Natural killer cell (primary cell): ENCODE results near the gene ARL15. TPM values are rescaled to one million over a fixed set of nuclear protein-coding genes. Genes with fewer than 3 reads are reported as not detected.
A peak's percentile ranks its signal among the peaks of the same experiment; 100 is the strongest.

ENCODE experiments used
- ATAC-seq, 3 donors: fragments of 150-1000 bp in 2 of 3; fragments of 200-7000 bp in 1 of 3; cut with Tn5 transposase; 1 replicate in 1 of 3; 2 replicates in 2 of 3; pipeline ENCODE4 v1.10.0; 2021; ENCODE audit warnings: mild to moderate bottlenecking in 2 of 3, moderate library complexity in 2 of 3
- DNase-seq, 2 donors: peaks; one replicate each; pipeline versions ENCODE4 v3.0.0 to v3.0.0-alpha.2; 2013 to 2021; ENCODE audit warnings: mixed read lengths in 1 of 2
- H3K27ac ChIP-seq: one replicate; pipeline ENCODE4 v1.5.1; 2013; ENCODE audit warnings: mild to moderate bottlenecking, low read length
- H3K27me3 ChIP-seq: one replicate; pipeline ENCODE4 v1.6.1; 2013; ENCODE audit warnings: low read length; ENCODE audit not compliant: control insufficient read depth, insufficient read depth
- H3K36me3 ChIP-seq: one replicate; pipeline ENCODE4 v1.6.1; 2013; ENCODE audit warnings: low read length; ENCODE audit not compliant: control insufficient read depth, insufficient read depth
- H3K4me1 ChIP-seq: one replicate; pipeline ENCODE4 v1.6.1; 2013; ENCODE audit warnings: low read length; ENCODE audit not compliant: control insufficient read depth, insufficient read depth
- H3K4me3 ChIP-seq: one replicate; pipeline ENCODE4 v1.5.1; 2013; ENCODE audit warnings: low read length
- H3K9me3 ChIP-seq: one replicate; pipeline ENCODE4 v1.6.1; 2013; ENCODE audit warnings: low read length; ENCODE audit not compliant: control insufficient read depth, insufficient read depth
- H3K27ac Mint-ChIP-seq, 2 donors: one replicate each; pipeline ENCODE4 v1.8.0; 2022; ENCODE audit warnings: mild to moderate bottlenecking in 2 of 2, mixed read lengths in 2 of 2, moderate library complexity in 1 of 2
- H3K27me3 Mint-ChIP-seq, 2 donors: one replicate each; pipeline ENCODE4 v1.8.0; 2022; ENCODE audit warnings: low read depth in 2 of 2, mixed read lengths in 2 of 2
- H3K36me3 Mint-ChIP-seq: one replicate; pipeline ENCODE4 v1.8.0; 2022; ENCODE audit warnings: mixed read lengths
- H3K4me1 Mint-ChIP-seq, 2 donors: one replicate each; pipeline ENCODE4 v1.8.0; 2022; ENCODE audit warnings: mixed read lengths in 2 of 2
- H3K4me3 Mint-ChIP-seq: one replicate; pipeline ENCODE4 v1.8.0; 2022; ENCODE audit warnings: mild to moderate bottlenecking, moderate library complexity, mixed read lengths
- H3K9me3 Mint-ChIP-seq, 2 donors: one replicate each; pipeline ENCODE4 v1.8.0; 2022; ENCODE audit warnings: mixed read lengths in 2 of 2
- CTCF ChIP-seq: fragments of 200-600 bp; IDR thresholded peaks from one replicate; pipeline ENCODE4 v1.8.0; 2022; ENCODE audit warnings: antibody characterized with exemption
- WGBS: methylation state at CpG from one replicate; pipeline ENCODE4 v1.1.7; 2013; ENCODE audit warnings: missing lambda C conversion rate; ENCODE audit not compliant: insufficient coverage; 5-methylcytosine and 5-hydroxymethylcytosine counted together
- intact Hi-C: fragments of 100-400 bp; cut with micrococcal nuclease; formaldehyde crosslinking; loops from one replicate; pipeline ENCODE4 v1.14.2; 2022
- total RNA-seq, 4 donors: library from RNA; stranded (reverse); fragments of 120-200 nt in 1 of 4; gene quantifications; one replicate each; pipeline versions ENCODE4 v1.2.3 to v1.2.4, GENCODE V29; 2013 to 2022

ARL15 gene
- total RNA-seq, 3 donors from 2014 or later (not counting 1 experiment from before 2014, with no cell fraction given), result 28.9 to 35.1 (median 33.1) TPM

DNA sequence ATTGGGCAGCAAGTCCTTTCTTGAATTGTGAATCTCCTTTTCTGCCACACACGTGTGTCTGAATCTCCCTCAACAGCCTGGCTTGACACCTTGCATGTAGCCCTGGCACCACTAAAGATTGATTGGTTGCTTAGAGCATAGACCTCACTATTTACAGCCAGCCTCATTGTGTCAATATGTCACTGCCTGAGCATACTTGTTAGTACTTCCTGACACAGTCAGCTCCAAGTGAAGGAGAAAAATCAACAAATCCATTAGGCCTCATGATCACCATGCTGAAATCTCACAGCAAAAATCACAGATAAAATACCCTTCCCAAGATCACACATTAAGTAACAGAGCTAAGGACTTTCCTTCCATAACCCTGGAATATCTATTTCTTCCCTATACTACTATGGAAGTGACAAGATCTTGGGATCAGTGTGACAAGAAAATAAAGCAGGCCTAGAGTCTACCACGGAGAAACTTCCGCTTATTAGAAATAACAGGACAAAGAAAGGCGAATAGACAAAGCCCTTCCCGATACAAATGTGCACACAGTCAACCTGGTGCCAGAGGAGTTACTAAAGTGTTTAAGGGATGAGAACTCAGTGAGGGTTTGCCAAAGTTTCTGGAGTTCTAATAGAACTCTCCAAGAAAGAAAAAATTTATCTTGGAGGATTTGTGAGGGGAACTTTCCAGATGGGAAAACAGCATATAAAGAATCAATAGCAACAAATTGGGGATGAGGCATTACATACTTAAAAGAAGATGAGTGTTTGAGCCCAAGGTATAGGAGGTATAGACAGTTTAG, 5.6 kb upstream of the ARL15 start:
- intact Hi-C loops, result loop anchor here (10.0 kb wide), 3 partner anchors 549 to 1219 kb away; partner anchors contain the start of genes CDC20B and PLPP1
- 95% methylated on average over 5 of the region's 5 CpGs for WGBS
- Histone ChIP-seq H3K4me3 (no peak overlapping the region), H3K4me1 (peaks cover 7% of the 10 kb centered on the region), H3K27me3 (no peaks in the 10 kb centered on the region), H3K9me3 (no peaks in the 10 kb centered on the region), H3K27ac (no peak overlapping the region), H3K36me3 (no peaks in the 10 kb centered on the region)
- H3K4me1 Mint-ChIP-seq, result peaks cover 12 to 14% of the 10 kb centered on the region in 2 donors
- ATAC-seq, result no peak
- H3K27me3 Mint-ChIP-seq, result peaks cover 20 to 39% of the 10 kb centered on the region in 2 donors
- TF ChIP-seq CTCF, result no peak
- H3K27ac Mint-ChIP-seq, result no peak overlapping the region
- no peak for DNase-seq
- no peaks in the 10 kb centered on the region for H3K9me3 Mint-ChIP-seq
- H3K36me3 Mint-ChIP-seq, result no peaks in the 10 kb centered on the region
- H3K4me3 Mint-ChIP-seq, result no peak overlapping the region

GRCh38 chr5:54313311-54314270, 3.2 kb upstream of the ARL15 start:
- no peak overlapping the region for H3K4me3 Mint-ChIP-seq
- Histone ChIP-seq H3K4me1 (peaks cover 14% of the 10 kb centered on the region), H3K9me3 (no peaks in the 10 kb centered on the region), H3K27me3 (no peaks in the 10 kb centered on the region), H3K27ac (no peak overlapping the region), H3K4me3 (no peak overlapping the region), H3K36me3 (no peaks in the 10 kb centered on the region)
- TF ChIP-seq CTCF, result no peak
- H3K4me1 Mint-ChIP-seq, result peaks cover 29 to 32% of the 10 kb centered on the region in 2 donors
- no peaks in the 10 kb centered on the region for H3K36me3 Mint-ChIP-seq
- intact Hi-C loops, result loop anchor here (10.0 kb wide), 3 partner anchors 551 to 1221 kb away; partner anchors contain the start of genes CDC20B and PLPP1
- H3K27ac Mint-ChIP-seq, result no peak overlapping the region
- H3K27me3 Mint-ChIP-seq, result peaks cover 7 to 21% of the 10 kb centered on the region in 2 donors
- no peaks in the 10 kb centered on the region for H3K9me3 Mint-ChIP-seq
- 69% methylated on average over 7 of the region's 7 CpGs for WGBS
- DNase-seq, result no peak
- no peak for ATAC-seq

DNA sequence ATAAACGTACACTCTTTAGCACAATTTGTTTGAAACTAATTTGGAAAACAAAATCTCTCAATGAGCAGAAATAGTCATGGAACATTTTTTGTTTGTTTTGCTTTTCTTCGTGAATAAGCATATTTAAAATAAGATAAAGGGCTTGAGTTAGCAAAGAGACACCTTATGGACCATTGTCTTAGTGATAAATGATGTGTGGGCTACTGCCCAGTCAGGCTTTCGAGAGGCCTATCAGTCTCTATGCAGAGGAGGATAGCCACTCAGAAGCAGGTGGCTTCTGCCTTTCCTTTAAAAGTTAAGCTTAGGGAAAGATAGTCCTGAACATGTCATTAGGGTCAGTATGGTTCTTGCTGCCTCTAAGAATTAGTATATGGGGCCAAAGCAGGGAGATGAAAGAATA, 2.1 kb upstream of the ARL15 start:
- Histone ChIP-seq H3K27me3 (no peaks in the 10 kb centered on the region), H3K4me3 (no peak overlapping the region), H3K9me3 (no peaks in the 10 kb centered on the region), H3K36me3 (no peaks in the 10 kb centered on the region), H3K27ac (no peak overlapping the region), H3K4me1 (peaks cover 14% of the 10 kb centered on the region)
- ATAC-seq, result no peak
- TF ChIP-seq CTCF, result no peak
- 90% methylated on average over 2 of the region's 3 CpGs for WGBS
- Mint-ChIP-seq H3K36me3 (no peaks in the 10 kb centered on the region), H3K9me3 (no peaks in the 10 kb centered on the region), H3K27me3 (peaks cover 7 to 17% of the 10 kb centered on the region in 2 donors), H3K27ac (no peak overlapping the region), H3K4me1 (peaks cover 33 to 36% of the 10 kb centered on the region in 2 donors), H3K4me3 (peak overlapping the region; percentile 14)
- intact Hi-C loops, result loop anchor here (10.0 kb wide), 3 partner anchors 552 to 1222 kb away; partner anchors contain the start of genes CDC20B and PLPP1
- no peak for DNase-seq
